PC-9 (cell line): ENCODE measurements around the gene OR8B8.

Experiments used
- CTCF ChIP-seq: fragments of 200-600 bp; sonication (generic); conservative IDR thresholded peaks from 2 replicates; pipeline ENCODE4 v1.6.1; 2017; ENCODE audit warnings: mixed run types, antibody characterized with exemption, mild to moderate bottlenecking, moderate library complexity
- EZH2 ChIP-seq: fragments of 200-600 bp; sonication (generic); IDR thresholded peaks from 2 replicates; pipeline ENCODE4 v1.8.0; 2017; ENCODE audit warnings: antibody characterized with exemption, low read depth

GRCh38 chr11:124429599-124429998 is 15.9 kb downstream of the OR8B8 start:
- TF ChIP-seq CTCF (no peak), EZH2 (no peak)
